Stimulated activated CD8-positive, alpha-beta memory T cell treated with anti-CD3 and anti-CD28 coated beads, Interleukin-7, amount 100 ng/mL, for 1 hour (primary cell): ENCODE data around the gene RAB11FIP5.

ENCODE experiments used
- DNase-seq, 2 donors: peaks; one replicate each; pipeline ENCODE4 v3.0.0-alpha.2; 2020; ENCODE audit warnings: low read depth in 2 of 2

Gene RAB11FIP5

DNA sequence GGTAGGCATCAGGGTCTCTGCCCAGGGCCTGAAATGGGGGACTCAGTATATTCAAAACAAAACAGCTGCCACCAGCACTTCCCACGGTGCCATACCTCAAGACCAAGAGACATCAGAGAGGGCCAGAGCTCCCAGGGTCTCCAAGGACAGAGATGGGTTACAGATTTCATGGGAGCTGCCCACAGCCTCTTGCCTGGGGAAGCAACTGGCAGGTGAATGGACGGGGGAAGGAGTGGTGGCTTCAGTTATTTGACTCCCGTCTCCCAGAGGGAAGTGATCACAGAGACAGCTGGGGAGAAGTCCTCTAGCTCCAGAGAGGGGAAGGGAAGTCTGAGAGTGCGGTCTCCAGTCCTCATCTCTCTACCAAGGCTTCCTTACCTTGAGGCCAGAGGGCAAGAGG lies 25.4 kb downstream of the RAB11FIP5 start:
- no peak for DNase-seq

- peak; percentile 59 to 71 for DNase-seq
These were observed 27.1 kb downstream of the RAB11FIP5 start for GRCh38 chr2:73085691-73086090.

DNA sequence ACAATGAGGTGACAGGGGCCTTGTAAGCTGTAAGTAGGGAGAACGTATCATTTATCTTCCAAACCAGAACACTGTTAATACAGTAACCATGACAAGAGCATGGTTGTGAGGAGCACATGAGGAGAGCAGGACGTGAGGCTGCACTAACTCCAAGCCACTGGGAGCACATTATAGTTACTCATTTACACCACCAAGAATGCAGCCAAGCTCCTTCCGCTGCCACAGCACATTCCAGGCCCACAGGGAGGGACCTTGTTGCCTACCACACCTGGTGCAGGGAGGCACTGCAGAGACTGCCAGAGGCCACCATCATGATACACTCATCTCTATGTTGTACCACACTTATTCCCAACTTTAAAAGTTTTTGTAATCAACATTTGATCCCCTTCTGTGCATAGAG lies 27.8 kb downstream of the RAB11FIP5 start:
- no peak for DNase-seq

GRCh38 chr2:73083886-73084800 lies 28.6 kb downstream of the RAB11FIP5 start:
- DNase-seq, result no peak

- no peak for DNase-seq
These were observed 30.0 kb downstream of the RAB11FIP5 start for GRCh38 chr2:73082523-73083410.

GRCh38 chr2:73081181-73081671 lies 31.5 kb downstream of the RAB11FIP5 start:
- DNase-seq, result no peak

GRCh38 chr2:73080321-73081131 lies 32.2 kb downstream of the RAB11FIP5 start:
- DNase-seq, result no peak

DNA sequence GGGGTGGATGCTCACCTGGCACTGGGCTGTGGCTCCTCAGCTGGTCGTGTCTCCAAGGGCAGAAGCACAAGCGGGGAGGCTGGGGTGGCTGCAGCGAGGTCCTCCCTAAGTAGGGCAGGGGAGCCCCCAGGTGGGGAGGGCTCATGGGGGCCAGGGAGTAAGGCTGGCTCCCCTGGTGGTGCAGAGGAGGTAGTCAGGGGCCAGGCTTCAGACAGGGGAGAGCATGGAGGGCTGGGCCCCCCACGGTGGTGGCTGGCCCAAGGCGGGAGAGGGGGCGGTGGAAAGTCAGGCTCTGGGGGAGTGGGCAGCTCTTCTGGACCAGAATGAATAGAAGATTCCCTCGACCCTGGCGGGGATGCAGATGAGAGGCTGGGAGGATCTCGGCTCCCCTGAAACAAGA lies 33.1 kb downstream of the RAB11FIP5 start:
- DNase-seq, result no peak

DNA sequence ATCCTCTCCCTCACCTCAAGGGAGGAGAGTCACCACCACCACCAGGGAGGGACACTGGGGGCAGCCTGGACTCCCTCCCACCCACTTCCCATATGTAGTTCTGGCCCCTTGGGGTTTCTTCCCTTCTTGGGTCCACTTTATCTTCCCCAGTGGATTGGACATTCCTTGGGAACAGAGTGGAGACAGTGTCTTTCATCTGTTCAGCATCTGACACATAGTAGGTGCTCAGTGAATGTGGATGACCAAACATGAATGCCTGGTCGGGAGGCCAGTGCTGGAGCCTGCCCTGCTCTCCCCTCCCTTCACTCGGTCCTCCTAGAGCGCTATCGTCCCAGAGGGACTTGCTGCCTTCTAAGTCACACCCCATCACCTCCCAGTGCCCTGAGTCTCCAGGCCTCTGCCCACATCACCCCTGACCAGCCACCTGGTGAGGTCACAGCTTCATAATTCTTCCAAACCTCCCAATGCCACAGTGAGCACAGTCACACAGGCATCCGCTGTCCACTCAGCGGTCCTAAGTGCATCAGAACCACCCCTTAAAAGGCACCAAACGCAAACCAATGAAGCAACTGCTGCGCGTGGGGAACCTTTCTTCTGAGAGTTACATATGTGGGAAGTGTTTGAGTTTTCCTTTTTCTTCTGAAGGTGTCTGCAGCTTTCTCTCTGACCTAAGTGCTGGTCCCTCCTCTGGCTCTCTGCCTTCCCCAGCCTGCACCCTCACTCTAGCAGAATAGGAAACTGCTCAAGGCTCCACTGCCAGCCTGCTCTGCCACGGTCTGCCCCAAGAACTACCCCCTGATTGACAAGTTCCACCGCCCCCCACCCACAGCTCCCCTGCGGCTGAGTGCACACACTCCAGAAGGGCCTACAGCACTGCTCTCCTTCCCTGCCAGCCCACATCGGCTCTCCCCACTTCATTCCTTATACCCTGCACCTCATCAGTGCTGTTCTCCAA lies 34.0 kb downstream of the RAB11FIP5 start:
- DNase-seq, result no peak

GRCh38 chr2:73077424-73077795 lies 35.3 kb downstream of the RAB11FIP5 start:
- DNase-seq, result no peak

GRCh38 chr2:73076701-73077423 lies 35.9 kb downstream of the RAB11FIP5 start:
- no peak for DNase-seq

DNA sequence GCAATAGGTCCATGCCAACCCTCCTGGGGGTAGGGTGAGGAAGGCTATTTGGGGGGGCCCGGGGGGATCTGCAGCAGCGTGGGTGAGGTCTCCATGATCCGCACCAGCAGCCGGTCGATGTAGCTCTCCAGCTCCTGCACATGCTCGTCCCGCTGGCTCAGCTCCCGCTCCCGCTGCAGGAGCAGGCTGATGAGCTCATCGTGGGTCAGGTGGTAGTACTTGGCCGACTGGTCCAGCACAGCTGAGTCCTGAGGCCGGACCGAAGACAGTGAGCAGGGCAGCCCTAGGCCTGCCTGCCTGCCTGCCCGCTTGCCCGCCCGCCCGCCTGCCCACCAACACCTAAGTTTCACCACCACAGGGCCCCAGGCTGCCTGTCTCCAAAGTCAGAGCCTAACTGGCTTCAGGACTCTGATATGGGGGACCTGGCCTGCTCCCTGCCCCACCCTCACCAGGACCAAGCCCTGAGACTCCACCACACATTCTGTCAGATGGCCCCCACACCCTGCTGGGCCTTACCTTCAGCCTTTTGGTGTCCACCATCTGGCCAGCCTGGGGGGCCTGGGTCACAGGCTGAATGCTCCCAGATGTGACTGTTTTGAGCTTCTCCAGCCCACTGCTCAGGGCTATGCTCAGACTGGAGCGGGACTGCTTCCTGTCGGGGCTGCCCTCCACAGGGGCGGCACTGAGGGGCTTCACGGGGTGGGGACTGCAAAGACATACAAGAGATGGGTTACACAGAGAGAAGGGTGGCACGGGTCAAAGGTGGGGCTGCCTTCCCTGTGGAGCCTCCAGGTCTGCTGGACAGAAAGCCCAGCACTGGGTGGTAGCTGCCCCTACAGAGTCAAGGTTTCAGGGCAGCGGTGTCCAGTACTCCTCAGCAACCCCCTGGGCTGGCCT lies 37.0 kb downstream of the RAB11FIP5 start:
- no peak for DNase-seq

- DNase-seq, result no peak
These were observed 38.4 kb downstream of the RAB11FIP5 start for GRCh38 chr2:73074110-73075069.

DNA sequence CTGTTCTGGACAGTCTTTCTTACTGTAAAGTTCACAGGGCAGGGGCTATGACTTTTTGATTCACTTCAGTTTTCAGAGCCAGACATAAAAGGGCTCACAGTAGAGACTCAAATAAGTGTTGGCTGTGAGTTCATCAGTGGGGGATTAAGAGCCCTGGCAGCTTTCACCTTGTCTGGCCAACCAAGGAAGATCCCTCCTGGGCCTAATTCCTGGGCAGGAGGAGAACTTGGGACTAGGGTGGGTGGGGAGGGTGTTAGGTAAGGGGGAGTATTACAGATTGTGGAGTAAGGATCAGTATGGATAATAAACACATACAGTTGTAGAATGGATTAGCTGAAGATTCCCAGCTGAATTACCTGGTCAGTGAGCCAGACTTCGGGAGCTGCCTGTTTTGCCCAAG lies 40.3 kb downstream of the RAB11FIP5 start:
- DNase-seq, result no peak

- no peak for DNase-seq
These were observed 40.7 kb downstream of the RAB11FIP5 start for GRCh38 chr2:73072129-73072395.

DNA sequence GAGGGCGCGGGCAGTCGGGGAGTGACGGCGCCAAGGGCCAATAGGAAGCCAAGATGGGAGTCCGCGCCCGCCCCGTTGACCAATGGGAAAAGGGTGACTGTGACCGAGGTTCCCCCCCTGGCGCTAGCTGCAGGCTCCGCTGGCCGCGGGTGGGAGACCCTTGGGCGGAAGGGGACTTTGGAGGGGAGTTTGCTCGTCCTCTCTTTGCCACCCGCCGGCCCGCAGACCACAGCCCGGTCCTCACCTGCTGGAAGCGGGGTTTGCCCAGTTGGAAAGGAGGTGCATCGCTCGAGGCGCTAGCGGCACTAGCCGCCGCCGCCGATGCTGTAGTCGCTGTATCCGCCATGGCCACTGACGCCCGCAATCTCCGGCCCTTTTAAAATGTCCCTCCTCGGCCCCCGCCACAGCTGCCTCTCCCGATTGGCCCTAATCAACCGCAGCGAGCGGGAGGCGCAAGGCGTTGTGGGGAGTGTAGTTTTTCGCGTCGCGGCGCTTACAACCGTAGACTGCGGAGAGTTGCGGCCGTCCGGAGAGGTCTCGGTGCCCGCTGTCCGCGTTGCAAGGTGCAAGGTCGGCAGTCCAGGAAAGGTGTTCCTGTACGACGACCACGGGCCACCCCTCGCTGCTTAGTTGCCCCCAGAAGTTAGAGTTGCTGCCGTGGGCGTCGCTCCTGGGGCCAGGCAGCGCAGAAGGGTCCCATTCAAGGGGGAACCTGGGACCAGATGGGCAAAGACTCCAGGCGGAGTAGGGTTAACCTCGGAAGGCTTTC lies 41.2 kb downstream of the RAB11FIP5 start, which contains the start of gene SFXN5:
SFXN5 (minus strand) TSS at position 353 of the 769 bp plus-strand sequence; CDS start at position 346, 7 bp downstream.
- DNase-seq, result peak; percentile 93 to 94
